ENCODE measurements around the gene NCAPD2. TPM values are rescaled to one million over a fixed set of nuclear protein-coding genes. Genes with fewer than 3 reads are reported as not detected.

Gene NCAPD2
- total and polyA plus RNA-seq, 7 donors = 9.0 to 89.5 (median 13.3) TPM

DNA sequence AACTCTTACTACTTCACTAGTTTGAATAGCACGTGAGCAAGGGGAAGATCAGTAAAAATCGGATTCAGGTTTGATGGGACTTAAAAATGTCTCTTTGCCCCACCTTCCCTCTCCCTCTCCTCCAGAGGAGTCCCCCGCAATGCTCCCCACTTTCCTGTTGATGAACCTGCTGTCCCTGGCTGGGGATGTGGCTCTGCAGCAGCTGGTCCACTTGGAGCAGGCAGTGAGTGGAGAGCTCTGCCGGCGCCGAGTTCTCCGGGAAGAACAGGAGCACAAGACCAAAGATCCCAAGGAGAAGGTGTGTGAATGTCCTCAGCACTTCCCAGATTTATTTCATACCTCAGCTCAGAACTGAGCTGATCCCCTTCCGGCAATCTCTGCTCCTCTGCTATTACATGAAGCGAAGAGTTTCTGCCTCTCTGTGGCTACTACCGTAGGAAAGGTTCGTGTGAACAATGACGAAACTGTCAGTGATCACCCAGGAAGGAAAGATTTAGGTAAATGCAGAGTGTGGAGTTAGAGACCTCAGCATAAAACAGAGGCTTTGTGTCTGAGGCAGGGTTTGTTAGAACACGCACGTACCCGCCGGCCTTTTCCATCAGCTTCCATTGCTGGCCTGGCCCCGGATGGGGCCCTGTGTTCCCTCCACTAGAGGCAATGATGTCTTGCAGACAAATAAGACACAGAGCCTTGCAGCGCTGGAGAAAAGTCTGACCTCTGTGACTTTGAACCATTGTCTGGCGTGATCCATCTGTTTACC, 33.0 kb downstream of the NCAPD2 start:
- TF ChIP-seq POLR2AphosphoS5 (IDR thresholded peaks at IDR 0.05) (no peak), POLR2A (IDR thresholded peaks at IDR 0.05) (no peak), EP300 (IDR thresholded peaks at IDR 0.05) (no peak), CTCF (IDR thresholded peaks at IDR 0.05) (no peak)
- 94 to 96% methylated on average over 19 of the region's 19 CpGs for WGBS, 2 donors
- no peak for DNase-seq
- Histone ChIP-seq H3K27ac (no peak overlapping the region), H3K9me3 (no peaks in the 10 kb centered on the region), H3K4me1 (peaks cover 0 to 4% (median 3%) of the 10 kb centered on the region in 4 donors), H3K27me3 (no peaks in the 10 kb centered on the region), H3K36me3 (peaks cover 26 to 91% (median 67%) of the 10 kb centered on the region in 4 donors), H3K4me3 (no peak overlapping the region)
- intact Hi-C loops (cut with DNase I) = no loop called here

DNA sequence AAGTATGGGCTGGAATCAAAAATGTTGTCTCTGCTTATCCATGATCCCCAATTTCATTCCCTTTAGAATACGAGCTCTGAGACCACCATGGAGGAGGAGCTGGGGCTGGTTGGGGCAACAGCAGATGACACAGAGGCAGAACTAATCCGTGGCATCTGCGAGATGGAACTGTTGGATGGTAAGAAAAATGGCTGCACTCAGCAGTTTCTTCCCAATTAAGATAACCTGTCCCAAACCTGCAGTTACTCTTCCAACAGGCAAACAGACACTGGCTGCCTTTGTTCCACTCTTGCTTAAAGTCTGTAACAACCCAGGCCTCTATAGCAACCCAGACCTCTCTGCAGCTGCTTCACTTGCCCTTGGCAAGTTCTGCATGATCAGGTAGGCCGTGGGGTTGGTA, 33.8 kb downstream of the NCAPD2 start:
- Histone ChIP-seq H3K27ac (no peak overlapping the region), H3K4me3 (no peak overlapping the region), H3K36me3 (peaks cover 23 to 84% (median 60%) of the 10 kb centered on the region in 4 donors), H3K4me1 (peaks cover 0 to 11% (median 10%) of the 10 kb centered on the region in 4 donors), H3K9me3 (no peaks in the 10 kb centered on the region), H3K27me3 (no peaks in the 10 kb centered on the region)
- intact Hi-C loops (cut with DNase I) = no loop called here
- no peak for DNase-seq
- TF ChIP-seq POLR2AphosphoS5 (IDR thresholded peaks at IDR 0.05) = no peak
- TF ChIP-seq POLR2A (IDR thresholded peaks at IDR 0.05) = no peak
- no peak for TF ChIP-seq EP300 (IDR thresholded peaks at IDR 0.05)
- no peak for TF ChIP-seq CTCF (IDR thresholded peaks at IDR 0.05)
- WGBS, 2 donors = 94 to 96% methylated on average over 4 of the region's 4 CpGs

DNA sequence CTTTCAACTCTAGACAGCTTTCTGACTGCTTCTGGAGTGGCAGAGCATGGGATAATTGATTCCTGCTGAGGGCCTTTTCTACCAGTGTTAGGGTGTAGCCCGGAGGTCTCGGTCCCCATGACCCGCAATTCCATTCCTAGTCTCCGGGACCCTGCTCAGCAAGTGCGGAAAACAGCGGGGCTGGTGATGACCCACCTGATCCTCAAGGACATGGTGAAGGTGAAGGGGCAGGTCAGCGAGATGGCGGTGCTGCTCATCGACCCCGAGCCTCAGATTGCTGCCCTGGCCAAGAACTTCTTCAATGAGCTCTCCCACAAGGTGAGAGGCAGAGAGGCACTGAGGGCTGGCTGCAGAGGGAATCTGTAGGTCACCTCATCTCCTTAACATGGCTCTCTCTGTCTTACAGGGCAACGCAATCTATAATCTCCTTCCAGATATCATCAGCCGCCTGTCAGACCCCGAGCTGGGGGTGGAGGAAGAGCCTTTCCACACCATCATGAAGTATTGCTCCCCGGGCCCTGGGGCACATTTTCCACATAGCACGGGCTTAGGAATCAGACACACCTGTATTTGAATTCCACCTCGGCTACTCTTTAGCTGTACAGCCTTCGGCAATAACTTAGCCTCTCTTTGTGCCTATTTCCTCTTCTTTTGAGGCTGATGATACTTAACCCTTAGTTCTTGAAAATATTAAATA, 34.8 kb downstream of the NCAPD2 start:
- no peaks in the 10 kb centered on the region for H3K27me3 ChIP-seq
- peaks cover 0 to 20% (median 19%) of the 10 kb centered on the region in 4 donors for H3K4me1 ChIP-seq
- DNase-seq = no peak
- no peak overlapping the region for H3K27ac ChIP-seq
- H3K9me3 ChIP-seq = no peaks in the 10 kb centered on the region
- H3K36me3 ChIP-seq = peaks cover 18 to 74% (median 53%) of the 10 kb centered on the region in 4 donors
- TF ChIP-seq POLR2AphosphoS5 (IDR thresholded peaks at IDR 0.05) = no peak
- no peak for TF ChIP-seq EP300 (IDR thresholded peaks at IDR 0.05)
- no peak for TF ChIP-seq POLR2A (IDR thresholded peaks at IDR 0.05)
- TF ChIP-seq CTCF (IDR thresholded peaks at IDR 0.05) = no peak
- WGBS, 2 donors = 92 to 93% methylated on average over 17 of the region's 17 CpGs
- intact Hi-C loops (cut with DNase I) = no loop called here
- H3K4me3 ChIP-seq = no peak overlapping the region

GRCh38 chr12:6529291-6529737, 35.4 kb downstream of the NCAPD2 start:
- no peaks in the 10 kb centered on the region for H3K9me3 ChIP-seq
- WGBS, 2 donors = 93 to 95% methylated on average over 9 of the region's 9 CpGs
- DNase-seq = no peak
- H3K4me3 ChIP-seq = no peak overlapping the region
- H3K36me3 ChIP-seq = peaks cover 18 to 68% (median 53%) of the 10 kb centered on the region in 4 donors
- no peak for TF ChIP-seq POLR2AphosphoS5 (IDR thresholded peaks at IDR 0.05)
- no peak for TF ChIP-seq CTCF (IDR thresholded peaks at IDR 0.05)
- TF ChIP-seq POLR2A (IDR thresholded peaks at IDR 0.05) = no peak
- no peak for TF ChIP-seq EP300 (IDR thresholded peaks at IDR 0.05)
- H3K4me1 ChIP-seq = peaks cover 0 to 24% (median 21%) of the 10 kb centered on the region in 4 donors
- no peak overlapping the region for H3K27ac ChIP-seq
- intact Hi-C loops (cut with DNase I) = no loop called here
- no peaks in the 10 kb centered on the region for H3K27me3 ChIP-seq
